HCT116 (cell line): ENCODE measurements around the gene MTURN. TPM values are rescaled to one million over a fixed set of nuclear protein-coding genes. Genes with fewer than 3 reads are reported as not detected.

Source experiments
- ATAC-seq: fragments of 200-7000 bp; cut with Tn5 transposase; 2 replicates; pipeline ENCODE4 v1.9.1; 2020; ENCODE audit warnings: mild to moderate bottlenecking, moderate library complexity
- BruUV-seq: library from RNA; stranded (reverse); fragments of 400-500 nt; replicated peaks from 2 replicates; lab custom pipeline; 2021; lab: Mats Ljungman, UMichigan
- CTCF ChIA-PET: fragments of 300-600 bp; sonication (Branson Sonifier 250); formaldehyde crosslinking; loops from one replicate; lab custom pipeline; 2021; ENCODE audit warnings: antibody characterized with exemption; lab: Charles Lee
- POLR2A ChIA-PET: fragments of 300-600, 350-600 bp; sonication (Branson Sonifier 250); formaldehyde crosslinking; loops from one replicate; lab custom pipeline; 2021; ENCODE audit warnings: antibody characterized with exemption; lab: Charles Lee
- RAD21 ChIA-PET, 2 experiments: fragments of 300-600 bp; sonication (Branson Sonifier 250); formaldehyde crosslinking; loops; one replicate each; lab custom pipeline; 2023; ENCODE audit warnings: low total read pairs in 2 of 2; ENCODE audit not compliant: uncharacterized antibody in 2 of 2, unreplicated experiment in 2 of 2, low non-redundant PET in 1 of 2; lab: Charles Lee
- DNase-seq: peaks from one replicate; pipeline ENCODE4 v3.0.0-alpha.2; 2010; ENCODE audit warnings: low read depth, low spot score
- H2AFZ ChIP-seq: fragments of 200-600 bp; shearing (Covaris generic), sonication (generic); 2 replicates; pipeline ENCODE4 v1.6.1; 2017; ENCODE audit warnings: low read depth, mixed run types, mixed read lengths, antibody characterized with exemption, low read length; ENCODE audit not compliant: poor library complexity, severe bottlenecking
- H3K27ac ChIP-seq: 2 replicates; pipeline ENCODE4 v1.5.1; 2012; ENCODE audit warnings: low read depth, low read length
- H3K27me3 ChIP-seq: fragments of 200-600 bp; sonication (generic); 2 replicates; pipeline ENCODE4 v1.6.1; 2016; ENCODE audit warnings: mixed run types, low read length, mixed read lengths; ENCODE audit not compliant: insufficient read depth
- H3K36me3 ChIP-seq, 2 experiments: fragments of 200-500 bp in 1 of 2; fragments of 200-600 bp in 1 of 2; sonication (Bioruptor generic) in 1 of 2; sonication (generic) in 1 of 2; 2 replicates each; pipeline versions ENCODE4 v1.5.1 to v1.6.1; 2014 to 2016; ENCODE audit warnings: low read length in 2 of 2, inconsistent platforms in 1 of 2, mixed read lengths in 1 of 2, mixed run types in 1 of 2; ENCODE audit not compliant: insufficient read depth in 2 of 2, control insufficient read depth in 1 of 2
- H3K4me1 ChIP-seq, 2 experiments: fragments of 200-600 bp in 1 of 2; sonication (generic) in 1 of 2; 2 replicates each; pipeline versions ENCODE4 v1.5.1 to v1.6.1; 2012 to 2017; ENCODE audit warnings: low read length in 2 of 2, inconsistent platforms in 1 of 2, mild to moderate bottlenecking in 1 of 2, mixed read lengths in 1 of 2, mixed run types in 1 of 2, moderate library complexity in 1 of 2; ENCODE audit not compliant: insufficient read depth in 2 of 2, control insufficient read depth in 1 of 2
- H3K4me2 ChIP-seq: fragments of 200-600 bp; sonication (generic); 2 replicates; pipeline ENCODE4 v1.6.1; 2017; ENCODE audit warnings: mixed run types, low read length, mixed read lengths
- H3K4me3 ChIP-seq, 2 experiments: fragments of 200-600 bp in 1 of 2; sonication (generic) in 1 of 2; replicated peaks in 1 of 2; 2 replicates each; pipeline ENCODE4 v1.5.1; 2011 to 2016; ENCODE audit warnings: low read length in 2 of 2, control low read depth in 1 of 2, low read depth in 1 of 2, mild to moderate bottlenecking in 1 of 2, mixed read lengths in 1 of 2, mixed run types in 1 of 2
- H3K79me2 ChIP-seq: fragments of 200-600 bp; sonication (generic); 2 replicates; pipeline ENCODE4 v1.6.1; 2017; ENCODE audit warnings: mild to moderate bottlenecking, mixed run types, low read length, moderate library complexity, mixed read lengths; ENCODE audit not compliant: insufficient read depth
- H3K9ac ChIP-seq: fragments of 200-600 bp; sonication (generic); 2 replicates; pipeline ENCODE4 v1.6.1; 2016; ENCODE audit warnings: low read length, mixed read lengths
- H3K9me2 ChIP-seq: fragments of 200-600 bp; sonication (generic), shearing (Covaris generic); 2 replicates; pipeline ENCODE4 v1.6.1; 2017; ENCODE audit warnings: mixed run types, mild to moderate bottlenecking, moderate library complexity; ENCODE audit not compliant: insufficient read depth
- H3K9me3 ChIP-seq, 2 experiments: fragments of 200-500 bp in 1 of 2; fragments of 200-600 bp in 1 of 2; sonication (Bioruptor generic) in 1 of 2; sonication (generic) in 1 of 2; 2 replicates each; pipeline ENCODE4 v1.6.1; 2014 to 2017; ENCODE audit warnings: low read length in 2 of 2, mixed read lengths in 2 of 2, inconsistent platforms in 1 of 2, low read depth in 1 of 2, mild to moderate bottlenecking in 1 of 2, mixed run types in 1 of 2, moderate library complexity in 1 of 2; ENCODE audit not compliant: control insufficient read depth in 1 of 2, insufficient read depth in 1 of 2
- H4K20me1 ChIP-seq: fragments of 200-600 bp; sonication (generic), shearing (Covaris generic); 2 replicates; pipeline ENCODE4 v1.6.1; 2017; ENCODE audit warnings: mixed run types, mild to moderate bottlenecking, moderate library complexity; ENCODE audit not compliant: insufficient read depth
- CEBPB ChIP-seq: IDR thresholded peaks from 2 replicates; pipeline ENCODE4 v1.6.1; 2012; ENCODE audit warnings: low read depth
- EZH2phosphoT487 ChIP-seq: fragments of 200-600 bp; IDR thresholded peaks from 2 replicates; pipeline ENCODE4 v1.6.1; 2018; ENCODE audit warnings: antibody characterized with exemption, borderline replicate concordance
- FOSL1 ChIP-seq: IDR thresholded peaks from 2 replicates; pipeline ENCODE4 v1.6.1; 2012; ENCODE audit warnings: low read depth
- POLR2A ChIP-seq: IDR thresholded peaks from 2 replicates; pipeline ENCODE4 v1.7.0; 2011; ENCODE audit warnings: borderline replicate concordance; ENCODE audit not compliant: insufficient read depth, insufficient read length; ENCODE audit errors: extremely low read depth
- SP1 ChIP-seq: IDR thresholded peaks from 2 replicates; pipeline ENCODE4 v1.6.1; 2012; ENCODE audit warnings: low read depth
- TCF7L2 ChIP-seq: IDR thresholded peaks from 2 replicates; pipeline ENCODE4 v1.7.0; 2011; ENCODE audit warnings: borderline replicate concordance, inconsistent platforms; ENCODE audit not compliant: insufficient read depth, insufficient read length; ENCODE audit errors: extremely low read depth
- intact Hi-C: fragments of 100-400 bp; cut with micrococcal nuclease; formaldehyde crosslinking; loops from 2 replicates; pipeline ENCODE4 v1.10.0; 2022
- total RNA-seq: library from RNA; stranded (reverse); gene quantifications from one replicate; pipeline ENCODE4 v1.2.1, GENCODE V29; 2021; ENCODE audit not compliant: unreplicated experiment
- TF ChIP-seq, protein P1 (sequence below), 3 experiments: fragments of 200-600 bp in 1 of 3; sonication (generic) in 1 of 3; IDR thresholded peaks in 2 of 3; conservative IDR thresholded peaks in 1 of 3; 2 replicates each; pipeline ENCODE4 v1.5.1; 2012 to 2017; ENCODE audit warnings: low read depth in 2 of 3, low read length in 2 of 3, antibody characterized with exemption in 1 of 3, borderline replicate concordance in 1 of 3, control low read depth in 1 of 3, mild to moderate bottlenecking in 1 of 3, mixed read lengths in 1 of 3, mixed run types in 1 of 3, moderate library complexity in 1 of 3; ENCODE audit not compliant: insufficient read depth in 1 of 3
- TF ChIP-seq, protein P2 (sequence below): IDR thresholded peaks from 2 replicates; pipeline ENCODE4 v1.6.1; 2012

Gene MTURN
- total RNA-seq, 1 experiment from 2014 or later = 7.5 TPM

DNA sequence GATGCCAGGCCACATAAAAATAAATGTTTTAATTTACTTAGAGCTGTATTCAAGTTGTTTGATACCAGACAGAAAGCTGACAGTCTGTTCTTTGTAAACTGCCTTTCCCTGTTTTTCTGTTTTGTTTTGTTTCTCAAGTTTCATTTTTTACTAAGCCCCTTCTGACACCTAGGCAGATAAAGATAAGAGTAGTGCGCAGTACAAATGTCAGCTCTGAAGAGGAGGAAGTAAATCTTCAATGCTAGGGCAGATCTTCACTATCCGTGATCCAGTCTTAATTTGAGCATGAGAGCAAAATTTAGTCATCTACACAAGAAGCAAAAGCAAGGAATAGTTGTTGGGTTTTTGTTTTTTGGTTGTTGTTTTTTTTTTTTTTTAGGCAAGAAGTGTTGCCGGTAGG, 27.3 kb downstream of the MTURN start:
- Histone ChIP-seq H2AFZ (no peak overlapping the region), H4K20me1 (no peaks in the 10 kb centered on the region), H3K4me2 (no peak overlapping the region), H3K9ac (no peak overlapping the region), H3K9me3 (no peaks in the 10 kb centered on the region), H3K27me3 (no peaks in the 10 kb centered on the region), H3K4me1 (peaks cover 0 to 17% of the 10 kb centered on the region in 2 experiments; a peak in 2 of 4 replicates), H3K4me3 (no peak overlapping the region), H3K79me2 (no peaks in the 10 kb centered on the region), H3K9me2 (no peaks in the 10 kb centered on the region), H3K36me3 (no peaks in the 10 kb centered on the region), H3K27ac (no peak overlapping the region)
- ATAC-seq (no peak), DNase-seq (no peak)
- ChIA-PET CTCF (no interaction called here), POLR2A (no interaction called here), RAD21 (no interaction called here)
- TF ChIP-seq, protein P1, sequence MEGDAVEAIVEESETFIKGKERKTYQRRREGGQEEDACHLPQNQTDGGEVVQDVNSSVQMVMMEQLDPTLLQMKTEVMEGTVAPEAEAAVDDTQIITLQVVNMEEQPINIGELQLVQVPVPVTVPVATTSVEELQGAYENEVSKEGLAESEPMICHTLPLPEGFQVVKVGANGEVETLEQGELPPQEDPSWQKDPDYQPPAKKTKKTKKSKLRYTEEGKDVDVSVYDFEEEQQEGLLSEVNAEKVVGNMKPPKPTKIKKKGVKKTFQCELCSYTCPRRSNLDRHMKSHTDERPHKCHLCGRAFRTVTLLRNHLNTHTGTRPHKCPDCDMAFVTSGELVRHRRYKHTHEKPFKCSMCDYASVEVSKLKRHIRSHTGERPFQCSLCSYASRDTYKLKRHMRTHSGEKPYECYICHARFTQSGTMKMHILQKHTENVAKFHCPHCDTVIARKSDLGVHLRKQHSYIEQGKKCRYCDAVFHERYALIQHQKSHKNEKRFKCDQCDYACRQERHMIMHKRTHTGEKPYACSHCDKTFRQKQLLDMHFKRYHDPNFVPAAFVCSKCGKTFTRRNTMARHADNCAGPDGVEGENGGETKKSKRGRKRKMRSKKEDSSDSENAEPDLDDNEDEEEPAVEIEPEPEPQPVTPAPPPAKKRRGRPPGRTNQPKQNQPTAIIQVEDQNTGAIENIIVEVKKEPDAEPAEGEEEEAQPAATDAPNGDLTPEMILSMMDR (IDR thresholded peaks at IDR 0.05 in 2 of 3, conservative IDR thresholded peaks at IDR 0.05 in 1 of 3; ENCODE audit: borderline replicate concordance in 1 of 3, insufficient read depth in 1 of 3, low read depth in 2 of 3, low read length in 2 of 3) = no peak
- TF ChIP-seq CEBPB (no peak), TCF7L2 (no peak), EZH2phosphoT487 (no peak), POLR2A (no peak), FOSL1 (no peak), SP1 (no peak)
- TF ChIP-seq, protein P2, sequence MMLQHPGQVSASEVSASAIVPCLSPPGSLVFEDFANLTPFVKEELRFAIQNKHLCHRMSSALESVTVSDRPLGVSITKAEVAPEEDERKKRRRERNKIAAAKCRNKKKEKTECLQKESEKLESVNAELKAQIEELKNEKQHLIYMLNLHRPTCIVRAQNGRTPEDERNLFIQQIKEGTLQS = no peak
- intact Hi-C loops = loop anchor here (10.0 kb wide), 1 partner anchor 583 kb away; no protein-coding TSS in a partner anchor
- BruUV-seq = no TSS peak
